Measurements from ENCODE around the gene TMEM179B.
"Not testable (repeated sequence)": the region's sequence is repeated elsewhere in the genome, so short reads cannot be mapped to it uniquely, and the experiment has no call there.

TMEM179B gene, protein sequence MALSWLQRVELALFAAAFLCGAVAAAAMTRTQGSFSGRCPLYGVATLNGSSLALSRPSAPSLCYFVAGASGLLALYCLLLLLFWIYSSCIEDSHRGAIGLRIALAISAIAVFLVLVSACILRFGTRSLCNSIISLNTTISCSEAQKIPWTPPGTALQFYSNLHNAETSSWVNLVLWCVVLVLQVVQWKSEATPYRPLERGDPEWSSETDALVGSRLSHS

DNA sequence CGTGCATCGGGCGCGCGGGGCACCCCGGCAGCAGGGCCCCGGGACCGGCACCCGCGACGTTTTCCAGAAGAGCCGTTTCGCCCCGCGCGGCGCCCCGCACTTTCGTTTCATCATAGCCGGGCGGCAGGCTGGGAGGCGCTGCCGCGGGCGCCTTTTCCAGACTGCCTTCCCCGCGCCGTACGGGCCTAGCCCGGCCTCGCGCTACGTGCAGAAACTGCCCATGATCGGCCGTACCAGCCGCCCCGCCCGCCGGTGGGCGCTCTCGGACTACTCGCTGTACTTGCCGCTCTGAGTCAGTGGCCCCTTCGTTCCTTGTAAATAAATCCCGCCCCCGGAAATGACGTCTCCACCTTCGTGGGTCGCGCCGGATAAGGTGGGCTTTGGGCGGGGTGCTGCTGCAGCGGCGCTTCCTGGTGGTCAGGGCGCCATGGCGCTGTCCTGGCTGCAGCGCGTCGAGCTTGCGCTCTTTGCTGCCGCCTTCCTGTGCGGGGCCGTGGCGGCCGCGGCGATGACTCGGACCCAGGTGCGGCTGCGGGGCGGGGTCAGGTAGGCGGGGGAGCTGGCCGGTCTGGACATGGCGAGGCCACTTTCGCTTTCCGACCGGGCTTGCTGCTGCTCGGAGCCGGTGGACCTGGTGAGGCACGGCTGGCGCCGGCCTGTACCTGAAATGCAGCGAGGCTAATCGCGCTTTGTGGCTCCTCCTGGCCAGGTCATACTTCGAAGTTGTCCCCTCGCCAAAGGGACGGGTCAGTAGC is at the start of gene TMEM179B:
TMEM179B (plus strand) TSS at position 398 of the 755 bp plus-strand sequence; CDS start at position 428, 30 bp downstream.
- peak; percentile 98 for DNase-seq (ENCODE audit: low read depth)

DNA sequence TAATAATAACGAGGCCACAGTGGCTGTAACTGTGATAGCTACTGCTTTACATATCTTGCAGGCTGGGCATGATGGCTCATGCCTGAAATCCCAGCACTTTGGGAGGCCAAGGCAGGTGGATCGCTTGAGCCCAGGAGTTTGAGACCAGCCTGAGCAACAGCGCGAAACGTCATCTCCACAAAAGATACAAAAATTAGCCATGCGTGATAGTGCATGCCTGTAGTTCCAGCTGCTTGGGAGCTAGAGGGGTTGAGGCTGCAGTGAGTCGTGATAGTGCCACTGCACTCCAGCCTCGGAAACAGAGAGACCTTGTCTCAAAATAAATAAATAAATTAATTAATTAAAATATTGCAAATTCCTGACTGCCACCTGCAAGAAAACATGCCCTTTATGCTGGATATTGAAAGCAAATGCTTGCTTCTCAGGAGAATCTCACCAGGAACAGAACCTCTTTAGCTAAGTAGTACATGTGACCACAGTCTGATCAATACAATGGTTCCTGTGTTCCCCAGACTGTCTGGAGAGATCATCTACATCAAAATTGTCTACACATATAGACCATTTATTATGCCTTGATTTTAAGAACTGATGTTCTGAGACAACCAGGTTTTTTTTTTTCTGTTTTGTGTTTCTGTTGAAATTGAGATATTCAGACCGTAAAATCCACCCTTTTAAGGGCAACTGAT is 39.6 kb upstream of the TMEM179B start:
- DNase-seq (ENCODE audit: low read depth), result no peak

DNA sequence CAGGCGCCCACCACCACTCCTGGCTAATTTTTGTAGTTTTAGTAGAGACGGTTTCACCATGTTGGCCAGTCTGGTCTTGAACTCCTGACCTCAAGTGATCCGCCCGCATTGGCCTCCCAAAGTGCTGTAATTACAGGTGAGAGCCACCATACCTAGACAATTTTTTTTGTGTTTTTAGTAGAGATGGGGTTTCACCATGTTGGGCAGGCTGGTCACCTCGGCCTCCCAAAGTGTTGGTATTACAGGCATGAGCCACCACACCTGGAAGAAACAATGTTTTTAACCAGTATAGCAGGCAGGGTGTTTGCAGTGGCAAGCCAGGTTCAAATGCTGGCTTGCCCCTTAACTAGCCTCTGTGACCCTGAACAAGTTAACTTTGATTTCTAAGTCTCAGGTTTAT is 37.3 kb upstream of the TMEM179B start:
- DNase-seq (ENCODE audit: low read depth), result not testable (repeated sequence)

DNA sequence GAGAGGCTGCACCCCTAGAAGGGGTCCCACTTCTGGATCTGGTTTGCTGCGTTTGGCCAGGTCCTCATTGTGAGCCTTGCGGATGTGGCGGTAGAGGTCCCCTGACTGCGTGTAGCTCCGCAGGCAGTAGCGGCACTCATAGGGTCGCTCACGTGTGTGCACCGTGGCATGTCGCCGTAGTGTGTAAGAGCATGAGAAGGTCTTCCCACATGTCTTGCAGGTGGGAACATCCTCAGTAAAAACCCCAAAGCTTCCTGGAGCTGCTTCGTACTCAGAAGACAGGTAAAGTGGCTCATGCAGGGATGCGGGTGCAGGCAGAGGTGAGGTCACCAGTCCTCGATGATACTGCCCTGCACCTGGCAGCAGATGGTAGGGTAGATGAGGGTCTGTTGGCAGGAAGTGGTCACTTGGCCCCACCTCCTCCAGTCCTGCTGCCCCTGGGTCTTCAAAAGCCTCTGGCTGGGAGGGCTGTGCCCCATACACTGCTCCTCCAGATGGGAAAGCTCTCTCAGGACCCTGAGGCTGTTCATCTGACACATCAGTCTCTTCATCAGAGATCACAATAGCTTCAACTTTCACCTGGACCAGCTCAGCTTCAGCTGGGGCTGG is 34.9 kb upstream of the TMEM179B start:
- DNase-seq (ENCODE audit: low read depth), result no peak

DNA sequence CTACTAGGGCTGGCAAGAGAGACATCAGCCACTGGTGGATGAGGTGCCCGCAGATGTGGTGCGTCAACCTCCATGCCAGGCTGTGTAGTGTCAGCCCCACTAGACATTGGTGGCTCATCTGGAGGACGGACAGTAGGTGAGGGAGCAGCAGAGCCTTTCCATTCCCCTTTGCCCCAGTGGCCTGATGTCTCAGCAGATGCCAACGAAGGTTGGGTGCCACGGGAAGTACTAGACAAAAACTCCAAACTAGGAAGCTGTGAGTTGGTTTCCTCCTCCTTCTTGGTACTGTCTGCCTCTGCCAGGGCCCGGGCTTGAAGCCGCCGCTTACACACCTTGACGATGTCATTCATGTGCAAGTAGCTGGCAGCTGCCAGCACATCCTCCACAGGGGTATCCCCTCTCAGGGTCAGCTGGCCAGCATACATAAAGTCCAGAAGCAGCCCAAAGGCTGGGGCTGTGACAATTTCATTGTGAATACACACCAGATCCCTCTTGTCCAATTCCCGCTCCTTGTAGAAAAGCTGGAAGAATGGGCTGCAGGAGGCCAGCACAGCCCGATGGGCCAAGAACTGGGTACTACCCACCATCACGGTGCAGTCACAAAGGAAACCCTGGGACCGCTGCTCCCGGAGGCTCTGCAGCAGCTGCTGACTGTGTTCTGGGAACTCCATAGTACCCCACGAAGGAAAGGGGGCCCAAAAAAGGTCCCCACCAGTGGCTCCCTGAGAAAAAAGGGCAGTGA is 34.0 kb upstream of the TMEM179B start:
- no peak for DNase-seq (ENCODE audit: low read depth)

DNA sequence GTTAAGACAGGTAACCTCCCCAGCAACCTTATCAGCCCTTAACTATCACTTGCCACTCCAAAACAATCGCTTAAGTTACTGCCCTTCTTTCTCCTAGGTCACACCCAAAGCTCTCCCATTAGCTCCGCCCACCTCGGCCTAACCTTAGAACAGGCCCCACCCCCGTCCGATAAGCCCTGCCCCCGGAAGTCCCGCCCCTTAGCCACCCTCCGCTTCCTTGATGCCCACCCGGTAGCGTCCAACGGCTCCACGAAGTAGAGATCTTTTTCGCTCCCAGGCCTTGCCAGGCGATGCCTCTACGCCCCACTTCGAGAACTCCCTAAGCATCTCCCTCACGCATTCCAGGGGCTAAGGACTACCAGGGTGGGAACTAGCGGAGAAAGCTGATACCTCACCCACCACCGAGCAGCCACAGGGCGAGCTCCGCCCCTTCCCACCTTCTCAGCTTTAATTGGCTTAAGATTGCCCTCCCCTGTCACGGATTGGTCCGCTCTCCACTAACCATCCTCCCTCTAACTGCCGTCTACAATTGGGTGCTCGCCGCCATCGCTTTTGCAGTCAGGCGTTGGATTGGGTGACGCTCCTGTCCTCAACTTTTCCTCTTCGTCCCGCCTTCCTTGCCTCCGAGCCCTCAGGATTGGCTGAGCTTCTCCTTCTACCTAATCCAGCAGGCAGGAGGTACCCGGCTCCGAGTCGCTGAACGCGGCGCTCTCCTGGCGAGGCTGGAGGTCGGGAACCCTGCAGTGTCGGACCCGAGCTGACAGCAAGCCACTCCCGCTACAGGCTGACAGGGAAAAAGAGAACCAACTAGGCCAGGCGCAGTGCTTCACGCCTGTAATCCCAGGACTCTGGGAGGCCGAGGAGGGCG is 33.2 kb upstream of the TMEM179B start, which contains the start of gene ZBTB3:
ZBTB3 (minus strand) TSS at position 425 of the 868 bp plus-strand sequence. CDS start 496 bp downstream, outside the sequence.
- peak; percentile 100 for DNase-seq (ENCODE audit: low read depth)

DNA sequence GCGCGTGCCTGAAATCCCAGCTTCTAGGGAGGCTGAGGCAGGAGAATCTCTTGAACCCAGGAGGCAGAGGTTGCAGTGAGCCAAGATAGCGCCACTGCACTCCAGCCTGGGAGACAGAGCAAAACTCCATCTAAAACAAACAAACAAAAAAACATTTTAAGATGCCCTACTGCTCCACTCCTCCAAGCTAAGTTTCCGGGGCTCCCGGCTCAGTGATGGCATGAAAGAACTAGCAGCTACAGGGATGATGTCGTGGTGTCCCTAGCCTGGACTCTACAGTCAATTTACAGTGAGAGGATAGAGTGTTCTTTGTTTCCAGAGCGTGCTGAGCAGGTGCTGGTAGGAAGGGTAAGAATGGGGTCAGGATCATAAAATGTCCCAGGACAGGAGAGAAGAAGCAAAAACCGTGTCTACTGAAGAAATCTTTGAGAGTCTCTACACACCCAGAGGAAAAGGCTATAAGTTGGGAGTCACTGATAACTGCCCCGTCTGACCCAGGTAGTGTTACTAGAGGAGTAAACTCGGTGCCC is 32.1 kb upstream of the TMEM179B start:
- no peak for DNase-seq (ENCODE audit: low read depth)

DNA sequence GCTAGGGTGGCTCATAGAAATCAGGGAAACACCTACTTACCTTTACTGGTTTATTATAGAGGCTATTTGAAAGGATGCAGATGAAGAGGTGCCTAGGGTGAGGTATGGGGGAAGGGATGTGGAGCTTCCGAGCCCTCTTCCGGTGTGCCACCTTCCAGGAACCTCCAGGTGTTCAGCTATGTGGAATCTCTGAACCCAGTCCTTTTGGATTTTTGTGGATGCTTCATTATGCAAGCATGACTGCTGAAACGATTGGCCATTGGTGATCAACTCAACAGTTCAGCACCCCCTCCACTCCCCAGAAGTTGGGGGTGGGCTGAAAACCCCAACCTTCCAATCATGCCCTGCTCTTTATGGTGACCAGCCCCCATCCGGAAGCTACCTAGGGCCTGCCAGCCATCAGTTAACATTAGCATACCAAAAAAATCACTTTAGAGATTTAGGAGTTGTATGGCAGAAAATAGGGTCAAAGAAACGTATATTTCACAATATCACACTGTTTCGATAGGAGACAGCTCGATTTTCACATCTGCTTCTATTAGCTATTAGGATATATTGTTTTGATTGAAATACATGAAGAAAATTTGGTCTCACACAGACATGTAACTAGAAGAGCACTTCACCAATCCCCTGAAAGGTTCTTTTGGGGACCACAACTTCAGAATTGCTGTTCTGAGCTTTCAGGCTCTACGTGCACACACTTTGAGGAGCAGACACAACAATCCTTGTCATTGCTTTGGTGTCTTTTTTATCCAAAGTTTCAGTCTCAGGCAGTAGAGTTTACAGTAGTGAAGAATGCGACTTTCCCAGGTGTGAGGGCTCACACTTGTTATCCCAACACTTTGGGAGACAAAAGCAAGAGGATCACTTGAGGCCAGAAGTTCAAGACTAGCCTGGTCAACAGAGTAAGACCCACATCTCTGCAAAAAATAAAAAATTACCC is 29.1 kb upstream of the TMEM179B start:
- DNase-seq (ENCODE audit: low read depth), result no peak

DNA sequence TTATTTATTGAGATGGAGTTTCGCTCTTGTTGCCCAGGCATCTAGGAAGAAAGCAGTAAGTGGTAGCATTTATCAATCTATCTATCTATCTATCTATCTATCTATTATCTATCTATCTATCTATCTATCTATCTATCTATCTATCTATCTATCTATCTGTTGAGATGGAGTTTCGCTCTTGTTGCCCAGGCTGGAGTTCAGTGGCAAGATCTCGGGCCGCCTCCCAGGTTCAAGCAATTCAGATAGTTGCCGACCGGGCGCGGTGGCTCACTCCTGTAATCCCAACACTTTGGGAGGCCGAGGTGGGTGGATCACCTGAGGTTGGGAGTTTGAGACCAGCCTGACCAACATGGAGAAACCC is 26.4 kb upstream of the TMEM179B start:
- not testable (repeated sequence) for DNase-seq (ENCODE audit: low read depth)

DNA sequence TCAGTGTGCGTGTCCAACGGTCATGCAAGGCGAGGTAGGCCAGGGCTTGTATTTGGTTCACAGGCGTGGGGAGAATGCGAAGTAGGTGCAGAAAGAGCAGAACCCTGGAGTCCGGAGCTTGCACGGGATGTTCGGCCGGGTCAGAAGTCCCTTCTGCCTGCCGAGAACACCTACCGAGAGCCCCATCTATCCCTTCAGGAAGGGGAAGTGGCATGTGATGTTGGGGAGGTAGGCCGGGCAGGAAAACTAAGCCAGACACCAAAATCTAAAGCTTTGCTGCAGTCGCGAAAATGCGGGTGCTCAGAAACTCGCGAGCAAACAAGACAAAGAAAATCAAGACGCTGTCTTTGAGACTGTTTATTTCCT is 16.4 kb upstream of the TMEM179B start:
- DNase-seq (ENCODE audit: low read depth), result no peak

DNA sequence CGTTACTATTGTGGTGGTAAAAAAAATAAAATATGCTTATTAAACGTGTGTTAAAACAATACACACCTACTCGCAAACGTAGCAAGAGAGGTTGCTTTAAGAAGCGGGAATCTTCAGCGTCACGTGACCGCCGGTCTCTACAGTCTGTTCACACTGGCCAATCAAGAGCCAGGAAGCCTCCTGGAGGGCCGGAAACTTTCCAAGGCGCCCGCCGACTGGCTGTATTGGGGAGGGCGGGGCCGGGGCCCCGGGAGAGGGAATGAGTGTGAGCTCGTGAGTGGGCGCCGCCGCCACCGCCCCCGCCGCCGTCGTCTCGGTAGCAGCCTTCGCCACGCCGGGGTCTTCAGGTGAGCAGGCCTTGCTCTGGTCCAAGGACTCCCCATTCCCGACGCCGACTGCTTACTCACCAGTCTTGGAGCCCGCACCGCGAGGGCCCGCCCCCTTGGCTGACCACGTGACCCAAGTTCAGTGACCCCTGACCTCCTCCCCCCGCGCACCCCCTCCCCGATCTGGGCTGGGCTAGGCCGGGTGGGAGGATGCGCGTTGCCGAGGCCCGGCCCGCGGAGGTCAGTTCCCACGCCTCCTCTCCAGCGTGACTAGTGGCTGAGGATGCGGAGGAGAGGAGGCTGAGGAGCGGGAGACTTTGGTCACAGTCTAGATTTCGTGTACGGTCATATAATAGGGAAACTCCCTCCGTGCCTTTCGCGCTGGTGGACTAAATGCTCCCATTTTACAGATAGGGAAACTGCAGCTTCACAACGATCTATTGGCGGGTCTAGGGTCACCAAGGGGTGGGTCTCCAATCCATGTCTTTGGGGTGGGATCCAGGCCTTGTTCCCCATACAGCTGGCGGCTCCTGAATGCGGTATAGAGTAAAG is 15.8 kb upstream of the TMEM179B start, which contains the start of gene TAF6L:
TAF6L (plus strand) TSS at position 253 of the 878 bp plus-strand sequence. CDS start 4,388 bp downstream, outside the sequence.
- DNase-seq (ENCODE audit: low read depth), result peak; percentile 97

DNA sequence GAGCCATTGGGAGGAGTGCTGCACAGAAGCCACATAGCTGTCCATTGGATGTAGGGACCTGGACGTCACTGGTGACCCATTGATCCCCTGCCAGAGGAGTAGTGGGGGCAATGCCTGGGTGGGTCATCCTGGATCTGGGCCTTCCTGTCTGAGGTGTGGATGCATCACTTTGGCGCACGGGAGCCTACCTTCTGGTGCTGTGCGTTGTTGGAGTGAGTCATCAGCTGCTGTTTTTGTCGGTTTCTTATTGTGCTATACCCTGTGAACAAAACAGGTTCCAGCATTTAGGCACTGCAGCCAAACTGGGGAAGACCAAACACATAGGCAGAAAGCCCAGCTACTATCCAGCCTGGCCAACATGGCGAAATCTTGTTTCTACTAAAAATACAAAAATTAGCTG is 12.8 kb upstream of the TMEM179B start:
- no peak for DNase-seq (ENCODE audit: low read depth)

DNA sequence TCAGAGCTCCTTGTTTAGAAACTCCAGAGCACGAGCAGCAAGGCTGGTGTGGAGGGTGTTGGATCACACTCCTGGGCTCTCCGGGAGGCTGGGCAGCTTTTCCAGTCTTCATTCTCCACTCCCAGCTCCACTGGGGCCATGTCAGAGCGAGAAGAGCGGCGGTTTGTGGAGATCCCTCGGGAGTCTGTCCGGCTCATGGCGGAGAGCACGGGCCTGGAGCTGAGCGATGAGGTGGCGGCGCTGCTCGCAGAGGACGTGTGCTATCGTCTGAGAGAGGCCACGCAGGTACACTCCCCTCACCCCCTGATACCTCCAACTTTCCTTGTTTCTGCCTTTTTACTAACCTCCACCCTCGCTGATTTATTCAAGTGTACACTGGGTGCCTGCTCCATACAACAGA is 11.6 kb upstream of the TMEM179B start:
- no peak for DNase-seq (ENCODE audit: low read depth)

DNA sequence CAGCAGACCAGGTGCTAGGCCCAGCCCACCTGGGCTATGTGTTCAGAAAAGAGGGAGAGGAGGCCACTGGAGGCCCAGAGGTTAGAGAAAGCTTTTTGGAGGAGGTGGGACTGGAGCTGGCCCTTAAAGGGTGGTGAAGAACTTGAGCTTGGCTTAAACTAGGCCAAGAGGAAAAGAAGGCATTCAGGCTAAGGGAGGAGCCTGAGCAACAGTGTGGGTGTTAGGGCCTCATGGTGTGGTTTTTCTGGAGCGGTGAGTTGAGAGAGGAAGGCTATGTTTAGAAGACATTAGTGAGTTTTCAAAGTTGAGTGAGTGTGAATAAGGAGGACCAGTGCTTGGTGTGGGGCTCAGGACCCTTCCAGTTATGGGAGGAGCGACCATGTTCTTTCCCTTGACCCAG is 9.8 kb upstream of the TMEM179B start:
- no peak for DNase-seq (ENCODE audit: low read depth)

DNA sequence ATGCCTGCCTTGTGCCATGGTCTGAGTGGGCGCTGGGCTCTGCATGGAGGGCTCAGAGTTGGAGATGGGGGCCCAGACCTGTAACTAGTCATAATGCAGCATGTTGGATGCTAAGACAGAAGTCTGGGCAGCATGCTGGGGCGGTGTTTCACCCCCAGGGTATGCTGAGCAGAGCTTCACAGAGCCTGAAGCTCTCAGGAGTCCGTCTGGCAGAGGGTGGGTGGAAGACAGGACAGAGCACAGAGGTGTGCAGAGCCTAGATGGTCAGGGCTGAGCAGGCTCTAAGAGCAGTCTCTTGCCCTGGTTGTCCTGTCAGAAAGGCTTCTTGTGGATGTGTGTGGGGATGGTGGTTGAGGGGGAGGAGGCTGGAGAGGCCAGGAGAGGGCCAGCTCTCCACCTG is 8.8 kb upstream of the TMEM179B start:
- DNase-seq (ENCODE audit: low read depth), result no peak

DNA sequence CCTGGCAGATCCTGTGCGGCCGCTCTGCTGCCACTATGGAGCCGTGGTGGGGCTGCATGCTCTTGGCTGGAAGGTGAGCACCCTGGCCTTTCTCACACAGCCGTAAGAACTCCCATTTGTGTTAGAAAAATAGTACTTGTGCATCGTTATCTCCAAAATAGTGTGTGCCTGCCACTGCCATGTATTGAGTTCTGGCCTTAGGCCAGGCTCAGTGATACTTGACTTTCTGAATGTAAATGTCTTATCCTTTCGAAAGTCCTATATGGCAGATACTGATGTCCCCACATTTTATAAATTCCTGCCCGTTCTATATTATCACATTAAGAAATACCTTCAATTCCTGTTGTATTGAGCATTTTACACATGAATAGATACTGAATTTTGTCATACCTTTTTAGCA is 4.4 kb upstream of the TMEM179B start:
- no peak for DNase-seq (ENCODE audit: low read depth)

DNA sequence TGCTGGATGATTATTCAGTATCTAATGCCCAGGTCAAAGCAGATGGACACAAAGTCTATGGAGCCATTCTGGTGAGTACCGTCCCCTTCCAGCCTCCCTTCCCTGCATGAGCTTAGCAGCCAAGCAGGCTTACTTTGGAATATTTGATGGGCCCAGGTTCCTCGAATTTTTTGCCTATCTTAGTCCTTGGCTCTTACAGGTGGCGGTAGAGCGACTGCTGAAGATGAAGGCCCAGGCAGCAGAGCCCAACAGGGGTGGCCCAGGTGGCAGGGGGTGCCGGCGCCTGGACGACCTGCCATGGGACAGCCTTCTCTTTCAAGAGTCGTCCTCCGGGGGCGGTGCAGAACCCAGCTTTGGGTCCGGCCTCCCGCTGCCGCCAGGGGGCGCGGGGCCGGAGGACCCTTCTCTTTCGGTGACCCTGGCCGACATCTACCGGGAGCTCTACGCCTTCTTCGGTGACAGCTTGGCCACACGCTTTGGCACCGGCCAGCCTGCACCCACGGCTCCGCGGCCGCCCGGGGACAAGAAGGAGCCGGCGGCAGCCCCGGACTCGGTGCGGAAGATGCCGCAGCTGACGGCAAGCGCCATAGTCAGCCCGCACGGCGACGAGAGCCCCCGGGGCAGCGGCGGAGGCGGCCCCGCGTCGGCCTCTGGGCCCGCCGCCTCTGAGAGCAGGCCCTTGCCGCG is 741 bp upstream of the TMEM179B start:
- DNase-seq (ENCODE audit: low read depth), result peak; percentile 75

DNA sequence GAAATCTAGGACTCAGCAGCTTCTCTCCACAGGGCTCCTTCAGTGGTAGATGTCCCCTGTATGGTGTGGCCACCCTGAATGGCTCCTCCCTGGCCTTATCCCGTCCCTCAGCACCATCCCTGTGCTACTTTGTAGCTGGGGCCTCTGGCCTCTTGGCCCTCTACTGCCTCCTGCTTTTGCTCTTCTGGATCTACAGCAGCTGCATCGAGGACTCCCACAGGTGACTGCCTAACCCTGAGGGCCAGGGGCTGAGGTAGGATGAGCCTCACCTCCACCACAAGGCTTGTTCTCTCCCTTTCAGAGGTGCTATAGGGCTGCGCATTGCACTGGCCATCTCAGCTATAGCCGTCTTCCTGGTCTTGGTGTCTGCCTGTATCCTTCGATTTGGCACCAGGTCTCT is 1.8 kb downstream of the TMEM179B start:
- no peak for DNase-seq (ENCODE audit: low read depth)

Data from iris pigment epithelial cell (primary cell).